ENCODE results near the gene SAMD9. TPM values are rescaled to one million over a fixed set of nuclear protein-coding genes. Genes with fewer than 3 reads are reported as not detected.

Gene SAMD9
- polyA plus RNA-seq, 2 of the 4 experiments (the other 2 are of a cell fraction) = 4.7 to 5.6 TPM

DNA sequence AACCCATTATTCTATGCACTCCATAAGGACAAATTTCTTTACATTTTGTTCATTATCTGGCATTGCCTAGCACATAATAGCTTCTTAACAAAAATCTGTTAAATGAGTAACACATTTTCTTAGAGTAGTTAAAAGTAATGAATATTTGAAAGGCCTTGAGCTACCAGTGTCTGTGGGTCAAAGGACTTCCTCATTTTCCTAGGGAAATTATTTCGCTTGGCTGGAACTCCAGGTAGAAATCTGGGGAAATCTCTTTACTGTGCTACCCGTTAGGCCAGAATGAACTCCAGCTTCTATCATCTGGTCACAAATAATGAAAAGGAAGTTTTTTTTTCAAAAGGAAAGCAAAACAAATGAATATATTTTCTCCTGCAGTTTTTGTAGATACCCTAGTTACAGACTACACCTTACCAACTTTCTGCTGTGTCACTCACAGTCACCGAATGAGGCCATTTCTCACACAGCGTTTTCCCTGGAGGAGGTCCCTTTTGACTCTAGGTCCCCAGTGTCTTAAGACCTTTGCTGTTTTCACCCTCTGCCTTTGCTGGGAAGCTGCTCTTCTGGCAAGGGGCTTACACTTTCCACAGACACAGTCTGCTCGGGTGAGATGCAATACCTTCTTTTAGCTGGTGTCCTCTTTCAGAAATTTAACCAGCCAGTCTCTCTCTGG, 28.8 kb upstream of the SAMD9 start:
- TF ChIP-seq NFE2L2 (conservative IDR thresholded peaks at IDR 0.05; ENCODE audit: low read length) (0 out of 2 replicates have a peak, but pooled peaks have one; percentile 8), JUNB (IDR thresholded peaks at IDR 0.05) (no peak)
- ATAC-seq (no peak), DNase-seq (ENCODE audit: low read depth in 1 of 2, low spot score in 1 of 2) (no peak), FAIRE-seq (no peak)
- ChIA-PET CTCF (no interaction called here), POLR2A (no interaction called here)
- Histone ChIP-seq H3K4me3 (no peak overlapping the region), H3K4me2 (peak overlapping the region; percentile 79; the same call in 2 of the 3 replicates), H3K4me1 (peaks cover 30% of the 10 kb centered on the region), H3K27ac (peak overlapping the region in 1 of 2 experiments; percentile 37; a peak in 3 of 6 replicates), H3K9me3 (no peaks in the 10 kb centered on the region)
- WGBS (ENCODE audit: missing lambda C conversion rate) = 89% methylated on average over 5 of the region's 5 CpGs

DNA sequence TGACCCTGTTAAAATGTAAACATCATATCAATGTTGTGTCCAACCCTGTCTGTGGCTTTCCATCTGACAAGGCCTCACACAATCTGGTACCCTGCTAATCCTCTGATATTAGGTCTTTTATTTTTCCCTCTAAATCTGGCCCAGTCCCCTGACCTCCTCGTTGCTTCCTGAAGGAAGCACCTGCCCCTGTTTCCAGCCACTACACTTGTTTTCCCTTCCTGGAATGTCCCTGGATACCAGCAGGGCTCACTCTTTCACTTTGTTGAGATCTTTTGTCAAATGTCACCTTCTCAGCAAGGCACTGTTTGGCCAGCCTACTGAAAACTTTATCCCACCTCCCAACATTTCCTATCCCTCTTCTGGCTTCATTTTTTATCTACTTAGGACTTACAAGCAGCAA, 28.3 kb upstream of the SAMD9 start:
- DNase-seq (ENCODE audit: low read depth in 1 of 2, low spot score in 1 of 2) = no peak
- TF ChIP-seq CBX8 (IDR thresholded peaks at IDR 0.05) (no peak), FOSB (CRISPR knock-in tag; IDR thresholded peaks at IDR 0.05) (no peak), RARB (CRISPR knock-in tag; IDR thresholded peaks at IDR 0.05) (no peak), ESRRA (IDR thresholded peaks at IDR 0.05; ENCODE audit: borderline replicate concordance, low read length) (no peak), TFCP2L1 (CRISPR knock-in tag; IDR thresholded peaks at IDR 0.05) (no peak), HEYL (CRISPR knock-in tag; IDR thresholded peaks at IDR 0.05) (no peak)
- TF ChIP-seq, protein P1, sequence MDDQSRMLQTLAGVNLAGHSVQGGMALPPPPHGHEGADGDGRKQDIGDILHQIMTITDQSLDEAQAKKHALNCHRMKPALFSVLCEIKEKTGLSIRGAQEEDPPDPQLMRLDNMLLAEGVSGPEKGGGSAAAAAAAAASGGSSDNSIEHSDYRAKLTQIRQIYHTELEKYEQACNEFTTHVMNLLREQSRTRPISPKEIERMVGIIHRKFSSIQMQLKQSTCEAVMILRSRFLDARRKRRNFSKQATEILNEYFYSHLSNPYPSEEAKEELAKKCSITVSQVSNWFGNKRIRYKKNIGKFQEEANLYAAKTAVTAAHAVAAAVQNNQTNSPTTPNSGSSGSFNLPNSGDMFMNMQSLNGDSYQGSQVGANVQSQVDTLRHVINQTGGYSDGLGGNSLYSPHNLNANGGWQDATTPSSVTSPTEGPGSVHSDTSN (IDR thresholded peaks at IDR 0.05) = no peak
- TF ChIP-seq, protein P2, sequence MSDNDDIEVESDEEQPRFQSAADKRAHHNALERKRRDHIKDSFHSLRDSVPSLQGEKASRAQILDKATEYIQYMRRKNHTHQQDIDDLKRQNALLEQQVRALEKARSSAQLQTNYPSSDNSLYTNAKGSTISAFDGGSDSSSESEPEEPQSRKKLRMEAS (IDR thresholded peaks at IDR 0.05) = no peak
- POLR2A ChIA-PET = no interaction called here
- CTCF ChIA-PET = no interaction called here
- no peak overlapping the region for H3K27ac ChIP-seq
- no peaks in the 10 kb centered on the region for H3K9me3 ChIP-seq
- peaks cover 30% of the 10 kb centered on the region for H3K4me1 ChIP-seq
- FAIRE-seq = no peak
- no peak for ATAC-seq
- WGBS (ENCODE audit: missing lambda C conversion rate) = 69% methylated on average over 1 of the region's 1 CpG
- H3K4me2 ChIP-seq = no peak overlapping the region
- no peak overlapping the region for H3K4me3 ChIP-seq

DNA sequence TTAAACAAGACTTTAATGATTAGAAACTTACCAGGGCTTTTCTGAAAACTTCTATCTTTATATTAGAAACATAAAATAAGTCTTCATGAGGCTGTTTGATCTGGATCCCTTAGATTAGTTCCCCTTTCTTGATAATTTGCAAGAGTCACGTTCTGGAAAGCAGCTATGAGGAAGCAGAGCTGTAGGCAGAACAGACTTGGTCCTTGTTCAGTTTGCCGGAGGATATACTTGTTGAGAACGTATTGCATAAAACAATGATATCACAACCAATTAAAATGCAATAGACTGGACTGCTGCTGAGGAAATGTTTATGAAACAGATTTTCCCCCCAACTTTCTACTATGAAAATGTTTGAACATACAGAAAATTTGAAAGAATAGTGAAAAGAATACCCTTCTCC, 27.6 kb upstream of the SAMD9 start:
- Histone ChIP-seq H3K4me3 (no peak overlapping the region), H3K4me1 (peaks cover 23% of the 10 kb centered on the region), H3K27ac (no peak overlapping the region), H3K9me3 (no peaks in the 10 kb centered on the region), H3K4me2 (no peak overlapping the region)
- DNase-seq (ENCODE audit: low read depth in 1 of 2, low spot score in 1 of 2) = no peak
- TF ChIP-seq, protein P3, sequence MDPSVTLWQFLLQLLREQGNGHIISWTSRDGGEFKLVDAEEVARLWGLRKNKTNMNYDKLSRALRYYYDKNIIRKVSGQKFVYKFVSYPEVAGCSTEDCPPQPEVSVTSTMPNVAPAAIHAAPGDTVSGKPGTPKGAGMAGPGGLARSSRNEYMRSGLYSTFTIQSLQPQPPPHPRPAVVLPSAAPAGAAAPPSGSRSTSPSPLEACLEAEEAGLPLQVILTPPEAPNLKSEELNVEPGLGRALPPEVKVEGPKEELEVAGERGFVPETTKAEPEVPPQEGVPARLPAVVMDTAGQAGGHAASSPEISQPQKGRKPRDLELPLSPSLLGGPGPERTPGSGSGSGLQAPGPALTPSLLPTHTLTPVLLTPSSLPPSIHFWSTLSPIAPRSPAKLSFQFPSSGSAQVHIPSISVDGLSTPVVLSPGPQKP (IDR thresholded peaks at IDR 0.05; ENCODE audit: low read depth, low read length) = no peak
- TF ChIP-seq, protein P4, sequence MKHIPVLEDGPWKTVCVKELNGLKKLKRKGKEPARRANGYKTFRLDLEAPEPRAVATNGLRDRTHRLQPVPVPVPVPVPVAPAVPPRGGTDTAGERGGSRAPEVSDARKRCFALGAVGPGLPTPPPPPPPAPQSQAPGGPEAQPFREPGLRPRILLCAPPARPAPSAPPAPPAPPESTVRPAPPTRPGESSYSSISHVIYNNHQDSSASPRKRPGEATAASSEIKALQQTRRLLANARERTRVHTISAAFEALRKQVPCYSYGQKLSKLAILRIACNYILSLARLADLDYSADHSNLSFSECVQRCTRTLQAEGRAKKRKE (CRISPR knock-in tag; IDR thresholded peaks at IDR 0.05; ENCODE audit: low read depth) = no peak
- TF ChIP-seq FOSB (CRISPR knock-in tag; IDR thresholded peaks at IDR 0.05) (no peak), NR3C1 (IDR thresholded peaks at IDR 0.05) (no peak), GATA3 (IDR thresholded peaks at IDR 0.05; ENCODE audit: borderline replicate concordance) (no peak)
- ChIA-PET POLR2A (no interaction called here), CTCF (no interaction called here)
- FAIRE-seq = no peak
- no peak for ATAC-seq
- 84% methylated on average over 3 of the region's 3 CpGs for WGBS (ENCODE audit: missing lambda C conversion rate)

DNA sequence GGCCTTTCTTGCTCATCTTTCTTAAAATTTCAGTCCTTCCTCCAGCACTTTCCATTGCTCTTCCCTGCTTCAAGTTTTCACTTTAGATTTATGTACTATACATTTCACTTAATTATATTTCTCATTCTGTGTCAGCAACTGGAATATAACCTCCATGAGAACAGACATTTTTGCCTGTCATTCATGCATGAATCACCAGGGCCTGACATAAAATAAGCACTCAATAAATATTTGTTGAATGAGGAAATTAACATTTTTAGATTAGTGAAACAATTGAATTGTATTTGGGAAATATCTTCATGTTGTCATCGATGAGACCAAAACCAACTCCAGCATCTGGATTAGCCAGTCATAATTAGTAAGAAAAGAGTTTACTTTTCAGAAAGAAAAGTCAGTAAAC, 24.3 kb upstream of the SAMD9 start:
- Histone ChIP-seq H3K4me3 (no peak overlapping the region), H3K9me3 (no peaks in the 10 kb centered on the region), H3K4me1 (peaks cover 2% of the 10 kb centered on the region; the same call in 1 of the 3 replicates), H3K27ac (no peak overlapping the region), H3K4me2 (no peak overlapping the region)
- WGBS (ENCODE audit: missing lambda C conversion rate) = 42% methylated on average over 1 of the region's 1 CpG
- CTCF ChIA-PET = no interaction called here
- TF ChIP-seq KDM1A (IDR thresholded peaks at IDR 0.05; ENCODE audit: low read depth) = no peak
- TF ChIP-seq, protein P3 (IDR thresholded peaks at IDR 0.05; ENCODE audit: low read depth, low read length) = no peak
- TF ChIP-seq RAD21 (conservative IDR thresholded peaks at IDR 0.05 in 1 of 2, IDR thresholded peaks at IDR 0.05 in 1 of 2) = no peak
- no peak for TF ChIP-seq FOXS1 (CRISPR knock-in tag; IDR thresholded peaks at IDR 0.05)
- TF ChIP-seq, protein P4 (CRISPR knock-in tag; IDR thresholded peaks at IDR 0.05; ENCODE audit: low read depth) = no peak
- TF ChIP-seq NR3C1 (IDR thresholded peaks at IDR 0.05) = no peak
- TF ChIP-seq SMC3 (IDR thresholded peaks at IDR 0.05) = no peak
- TF ChIP-seq, protein P5, sequence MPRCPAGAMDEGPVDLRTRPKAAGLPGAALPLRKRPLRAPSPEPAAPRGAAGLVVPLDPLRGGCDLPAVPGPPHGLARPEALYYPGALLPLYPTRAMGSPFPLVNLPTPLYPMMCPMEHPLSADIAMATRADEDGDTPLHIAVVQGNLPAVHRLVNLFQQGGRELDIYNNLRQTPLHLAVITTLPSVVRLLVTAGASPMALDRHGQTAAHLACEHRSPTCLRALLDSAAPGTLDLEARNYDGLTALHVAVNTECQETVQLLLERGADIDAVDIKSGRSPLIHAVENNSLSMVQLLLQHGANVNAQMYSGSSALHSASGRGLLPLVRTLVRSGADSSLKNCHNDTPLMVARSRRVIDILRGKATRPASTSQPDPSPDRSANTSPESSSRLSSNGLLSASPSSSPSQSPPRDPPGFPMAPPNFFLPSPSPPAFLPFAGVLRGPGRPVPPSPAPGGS (IDR thresholded peaks at IDR 0.05) = no peak
- TF ChIP-seq RCOR1 (IDR thresholded peaks at IDR 0.05; ENCODE audit: low read depth, low read length) = no peak
- no peak for TF ChIP-seq CHD4 (IDR thresholded peaks at IDR 0.05; ENCODE audit: borderline replicate concordance)
- FAIRE-seq = no peak
- no peak for DNase-seq (ENCODE audit: low read depth in 1 of 2, low spot score in 1 of 2)
- ATAC-seq = no peak
- POLR2A ChIA-PET = no interaction called here

Measured in A549 (cell line).